Measurements from ENCODE around the gene HTT. TPM values are rescaled to one million over a fixed set of nuclear protein-coding genes. Genes with fewer than 3 reads are reported as not detected.

The HTT gene
- total and polyA plus RNA-seq, 9 of the 15 experiments (the other 6 are each of a cell fraction or from before 2014, with no cell fraction given), result 0.66 to 31.6 (median 14.7) TPM

GRCh38 chr4:3290476-3290875 lies 216.0 kb downstream of the HTT start:
- no TSS peak for BruUV-seq (replicated peaks)
- Histone ChIP-seq H3K9ac (ENCODE audit: insufficient read depth in 1 of 2, low read depth in 2 of 2, low read length in 2 of 2) (0 out of 4 replicates have a peak overlapping the region, but pooled peaks of 1 of the 2 experiments have one; percentile 31), H3K27ac (ENCODE audit: extremely low read depth, low read depth, low read length) (no peak overlapping the region), H3K4me2 (ENCODE audit: insufficient read depth, low read length) (no peak overlapping the region), H4K20me1 (replicated peaks; ENCODE audit: control insufficient read depth, insufficient read depth, low read length) (no peaks in the 10 kb centered on the region; the same call in 1 of the 2 replicates), H2AFZ (ENCODE audit: low read depth, low read length) (no peak overlapping the region), H3K79me2 (ENCODE audit: control insufficient read depth, insufficient read depth, low read length) (peaks cover 3% of the 10 kb centered on the region; the same call in 1 of the 3 replicates), H3K9me1 (ENCODE audit: control insufficient read depth, insufficient read depth, low read length) (no peaks in the 10 kb centered on the region), H3K36me3 (ENCODE audit: control insufficient read depth, insufficient read depth, low read length) (no peaks in the 10 kb centered on the region), H3K9me3 (replicated peaks; ENCODE audit: control insufficient read depth, insufficient read depth, low read depth, low read length) (no peaks in the 10 kb centered on the region), H3K27me3 (ENCODE audit: control insufficient read depth in 2 of 2, insufficient read depth in 2 of 2, low read length in 2 of 2) (peaks cover 52 to 65% of the 10 kb centered on the region in 2 experiments), H3K4me1 (replicated peaks in 1 of 2; ENCODE audit: control insufficient read depth in 2 of 2, insufficient read depth in 2 of 2, low read length in 2 of 2) (peaks cover 6 to 50% of the 10 kb centered on the region in 2 experiments; a peak in 4 of 5 replicates), H3K4me3 (no peak overlapping the region)
- POLR2A ChIA-PET, result no interaction called here
- 10% methylated on average over 11 of the region's 11 CpGs for WGBS (ENCODE audit: insufficient coverage, low coverage, missing lambda C conversion rate)
- CTCF ChIA-PET (ENCODE audit: low intra/inter-chr PET ratio), result no interaction called here
- FAIRE-seq, result no peak
- intact Hi-C loops (cut with micrococcal nuclease), result no loop called here
- in situ Hi-C loops (cut with MboI), result no loop called here
- no peak for ATAC-seq
- no peak for TF ChIP-seq ZNF79 (CRISPR knock-in tag; IDR thresholded peaks at IDR 0.05; ENCODE audit: low read depth)
- no peak for TF ChIP-seq FOXA1 (IDR thresholded peaks at IDR 0.05; ENCODE audit: borderline replicate concordance)
- no peak for TF ChIP-seq ETS2 (tag; IDR thresholded peaks at IDR 0.05; ENCODE audit: borderline replicate concordance, poor library complexity, severe bottlenecking)
- TF ChIP-seq POLR2H (tag; IDR thresholded peaks at IDR 0.05; ENCODE audit: low read depth), result no peak
- TF ChIP-seq CEBPG (CRISPR knock-in tag; IDR thresholded peaks at IDR 0.05), result no peak
- no peak for TF ChIP-seq CEBPG (tag; conservative IDR thresholded peaks at IDR 0.05 in 1 of 2, IDR thresholded peaks at IDR 0.05 in 1 of 2)
- no peak for TF ChIP-seq ZNF134 (CRISPR knock-in tag; conservative IDR thresholded peaks at IDR 0.05)
- TF ChIP-seq CCAR2 (IDR thresholded peaks at IDR 0.05; ENCODE audit: low read depth, low read length), result no peak
- no peak for TF ChIP-seq GATAD2A (IDR thresholded peaks at IDR 0.05)
- TF ChIP-seq EGR1 (conservative IDR thresholded peaks at IDR 0.05), result no peak
- no peak for TF ChIP-seq ATF2 (CRISPR knock-in tag; IDR thresholded peaks at IDR 0.05)
- TF ChIP-seq NR2F6 (CRISPR knock-in tag; IDR thresholded peaks at IDR 0.05), result no peak
- no peak for TF ChIP-seq LCOR (CRISPR knock-in tag; IDR thresholded peaks at IDR 0.05)
- TF ChIP-seq BRF2 (IDR thresholded peaks at IDR 0.05; ENCODE audit: borderline replicate concordance, insufficient read depth, insufficient read length), result no peak
- DNase-seq (ENCODE audit: extremely low read depth in 1 of 4, low spot score in 3 of 4), result no peak
